HepG2 (cell line): ENCODE measurements around the gene NEK5. TPM values are rescaled to one million over a fixed set of nuclear protein-coding genes. Genes with fewer than 3 reads are reported as not detected.

ENCODE experiments used
- ATAC-seq: fragments of 200-7000 bp; cut with Tn5 transposase; 3 replicates; pipeline ENCODE4 v1.9.1; 2020; ENCODE audit warnings: mild to moderate bottlenecking, moderate library complexity
- BruUV-seq: library from RNA; stranded (reverse); fragments of 400-500 nt; replicated peaks from 2 replicates; lab custom pipeline; 2021; lab: Mats Ljungman, UMichigan
- CTCF ChIA-PET: fragments of 300-600 bp; formaldehyde crosslinking; extraction: SDS; loops from one replicate; lab custom pipeline; 2021; ENCODE audit warnings: low total read pairs, inconsistent platforms, low intra/inter-chr PET ratio; lab: Yijun Ruan, JAX
- POLR2A ChIA-PET: fragments of 350-600 bp; sonication (Branson Sonifier 250); formaldehyde crosslinking; loops from one replicate; lab custom pipeline; 2020; ENCODE audit warnings: antibody characterized with exemption, inconsistent platforms; lab: Yijun Ruan, JAX
- DNase-seq: peaks from one replicate; pipeline ENCODE4 v3.0.0-alpha.2; 2015; ENCODE audit warnings: low spot score
- FAIRE-seq: peaks from 3 replicates; lab custom pipeline; 2011; peaks lifted over from hg19 to GRCh38; lab: Jason Lieb, UNC
- H2AFZ ChIP-seq: one replicate; pipeline ENCODE4 v1.6.1; 2011; ENCODE audit warnings: low read length, inconsistent platforms
- H3K27ac ChIP-seq: fragments of 300-600 bp; 3 replicates; pipeline ENCODE4 v1.8.0; 2011; ENCODE audit warnings: mixed run types, mild to moderate bottlenecking, mixed read lengths, low read length, inconsistent platforms; ENCODE audit not compliant: insufficient read depth; ENCODE audit errors: extremely low read length
- H3K27me3 ChIP-seq, 2 experiments: fragments of 200-600 bp in 1 of 2; 2 replicates in 1 of 2; 3 replicates in 1 of 2; pipeline versions ENCODE4 v1.6.0 to v1.8.0; 2011; ENCODE audit warnings: low read length in 2 of 2, mild to moderate bottlenecking in 2 of 2, moderate library complexity in 2 of 2, inconsistent platforms in 1 of 2; ENCODE audit not compliant: insufficient read depth in 2 of 2, control insufficient read depth in 1 of 2
- H3K36me3 ChIP-seq, 2 experiments: fragments of 200-600 bp in 1 of 2; replicated peaks in 1 of 2; 2 replicates in 1 of 2; 3 replicates in 1 of 2; pipeline versions ENCODE4 v1.5.1 to v1.8.0; 2011; ENCODE audit warnings: low read length in 2 of 2, inconsistent platforms in 1 of 2; ENCODE audit not compliant: insufficient read depth in 2 of 2, control insufficient read depth in 1 of 2
- H3K4me1 ChIP-seq: 2 replicates; pipeline ENCODE4 v1.5.1; 2012; ENCODE audit warnings: low read length, inconsistent platforms; ENCODE audit not compliant: insufficient read depth
- H3K4me2 ChIP-seq: 2 replicates; pipeline ENCODE4 v1.6.0; 2011; ENCODE audit warnings: low read depth, low read length, inconsistent platforms
- H3K4me3 ChIP-seq, 3 experiments: fragments of 200-600 bp in 1 of 3; sonication (generic), shearing (Covaris generic) in 1 of 3; replicated peaks in 1 of 3; 2 replicates each; pipeline ENCODE4 v1.5.1; 2011 to 2016; ENCODE audit warnings: low read length in 3 of 3, inconsistent platforms in 2 of 3, low read depth in 2 of 3, mild to moderate bottlenecking in 2 of 3, control low read depth in 1 of 3, mixed read lengths in 1 of 3; ENCODE audit not compliant: insufficient read depth in 1 of 3
- H3K79me2 ChIP-seq: one replicate; pipeline ENCODE4 v1.6.1; 2011; ENCODE audit warnings: low read length, inconsistent platforms; ENCODE audit not compliant: insufficient read depth
- H3K9ac ChIP-seq: 2 replicates; pipeline ENCODE4 v1.6.0; 2011; ENCODE audit warnings: mild to moderate bottlenecking, low read depth, low read length, inconsistent platforms; ENCODE audit not compliant: insufficient read depth
- H3K9me3 ChIP-seq: 2 replicates; pipeline ENCODE4 v1.5.1; 2012; ENCODE audit warnings: mild to moderate bottlenecking, low read length
- H4K20me1 ChIP-seq: 2 replicates; pipeline ENCODE4 v1.6.0; 2011; ENCODE audit warnings: inconsistent platforms, mild to moderate bottlenecking, low read length, moderate library complexity; ENCODE audit not compliant: insufficient read depth
- ATF5 ChIP-seq: sonication (generic); formaldehyde crosslinking; IDR thresholded peaks from 2 replicates; pipeline ENCODE4 v1.4.0; 2020; ENCODE audit warnings: mild to moderate bottlenecking, low read depth, missing genetic modification reagents
- BORCS8-MEF2B ChIP-seq: sonication (generic); formaldehyde crosslinking; IDR thresholded peaks from 2 replicates; pipeline ENCODE4 v1.8.0; 2022; ENCODE audit warnings: mild to moderate bottlenecking, missing genetic modification reagents
- GLI4 ChIP-seq: sonication (generic); formaldehyde crosslinking; IDR thresholded peaks from 2 replicates; pipeline ENCODE4 v1.5.1; 2020; ENCODE audit warnings: missing genetic modification reagents, mild to moderate bottlenecking, moderate library complexity, borderline replicate concordance
- HDAC1 ChIP-seq: sonication (generic); formaldehyde crosslinking; IDR thresholded peaks from 2 replicates; pipeline ENCODE4 v1.5.1; 2020; ENCODE audit warnings: mild to moderate bottlenecking, missing genetic modification reagents
- HMG20B ChIP-seq: conservative IDR thresholded peaks from 2 replicates; pipeline ENCODE4 v1.6.1; 2016; ENCODE audit warnings: missing genetic modification reagents, missing compliant biosample characterization
- JARID2 ChIP-seq: sonication (generic); formaldehyde crosslinking; IDR thresholded peaks from 2 replicates; pipeline ENCODE4 v1.8.1; 2023; ENCODE audit warnings: missing genetic modification reagents, inconsistent platforms; ENCODE audit not compliant: insufficient replicate concordance
- KLF13 ChIP-seq: sonication (generic); formaldehyde crosslinking; IDR thresholded peaks from 2 replicates; pipeline ENCODE4 v1.4.0; 2020; ENCODE audit warnings: mild to moderate bottlenecking, missing genetic modification reagents
- NFRKB ChIP-seq: fragments of 450-650 bp; IDR thresholded peaks from 2 replicates; pipeline ENCODE4 v1.6.1; 2017
- UBTF ChIP-seq: sonication (generic); formaldehyde crosslinking; IDR thresholded peaks from 2 replicates; pipeline ENCODE4 v1.4.0; 2020; ENCODE audit warnings: mild to moderate bottlenecking, missing genetic modification reagents
- ZNF143 ChIP-seq: sonication (generic); formaldehyde crosslinking; IDR thresholded peaks from 2 replicates; pipeline ENCODE4 v1.4.0; 2020; ENCODE audit warnings: missing genetic modification reagents
- ZNF282 ChIP-seq: fragments of 450-650 bp; IDR thresholded peaks from 2 replicates; pipeline ENCODE4 v1.6.1; 2018; ENCODE audit not compliant: partially characterized antibody
- ZNF850 ChIP-seq: sonication (generic); formaldehyde crosslinking; conservative IDR thresholded peaks from 2 replicates; pipeline ENCODE4 v1.9.0; 2021; ENCODE audit warnings: mild to moderate bottlenecking, missing genetic modification reagents
- WGBS: methylation state at CpG from one replicate; pipeline ENCODE4 v1.1.6; 2017; ENCODE audit warnings: low lambda C conversion rate; 5-methylcytosine and 5-hydroxymethylcytosine counted together
- in situ Hi-C: cut with HindIII; loops from 2 replicates; pipeline ENCODE4 v1.10.0; 2017; ENCODE audit warnings: low pct_unique_long_range_greater_than_20kb; ENCODE audit not compliant: extremely low pct_ligation_motif_present
- intact Hi-C: fragments of 100-400 bp; cut with micrococcal nuclease; formaldehyde crosslinking; loops from one replicate; pipeline ENCODE4 v1.10.0; 2022; ENCODE audit not compliant: unreplicated experiment
- polyA plus RNA-seq, 8 experiments: library from polyadenylated mRNA; depleted of rRNA in 3 of 8; stranded (reverse) in 7 of 8; unstranded in 1 of 8; fragments of >200 nt; fragmentation: Illumina TruSeq in 4 of 8; extraction: Trizol in 4 of 8; gene quantifications; 2 replicates each; pipeline versions ENCODE4 v1.2.1 to v1.2.3, GENCODE V29; 2011 to 2016; ENCODE audit warnings: low read depth in 4 of 8, missing spikeins in 1 of 8, mixed read lengths in 1 of 8; ENCODE audit not compliant: insufficient read depth in 1 of 8
- total RNA-seq, 5 experiments: library from RNA; depleted of rRNA; stranded (reverse); fragments of >200 nt; fragmentation: Illumina TruSeq; extraction: Trizol; gene quantifications; 2 replicates each; pipeline ENCODE4 v1.2.3, GENCODE V29; 2016; ENCODE audit warnings: low read depth in 1 of 5
- TF ChIP-seq, protein P1 (sequence below), 2 experiments: sonication (generic) in 1 of 2; formaldehyde crosslinking in 1 of 2; IDR thresholded peaks; 2 replicates each; pipeline versions ENCODE4 v1.4.0 to v1.6.1; 2018 to 2020; ENCODE audit warnings: missing genetic modification reagents in 2 of 2, borderline replicate concordance in 1 of 2, low read depth in 1 of 2, mild to moderate bottlenecking in 1 of 2, missing biosample characterization in 1 of 2

Gene NEK5
- total and polyA plus RNA-seq, 2 of the 13 experiments (the other 11 are each of a cell fraction or from before 2014, with no cell fraction given): 0.12 to 0.22 TPM

DNA sequence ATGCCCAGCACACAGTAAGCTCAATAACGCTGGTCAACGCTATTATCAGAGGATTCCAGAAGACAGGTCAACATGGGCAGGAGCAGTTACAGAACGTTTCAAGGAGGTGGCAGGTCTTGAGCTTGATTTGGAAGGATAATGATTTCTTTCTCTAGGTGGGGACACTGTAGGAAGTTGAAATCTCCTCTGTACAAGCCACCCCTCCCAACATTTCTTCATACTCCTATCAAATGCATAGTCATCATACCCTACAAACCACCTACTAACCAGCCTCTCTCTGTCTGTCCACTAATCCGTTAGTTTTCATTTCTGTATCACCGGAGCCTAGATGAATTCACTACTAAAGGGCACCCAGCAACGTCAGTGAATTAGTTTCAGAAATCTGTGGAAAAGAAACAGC, 118.9 kb downstream of the NEK5 start:
- H3K9me3 ChIP-seq: no peaks in the 10 kb centered on the region
- peak overlapping the region; percentile 99 for H3K9ac ChIP-seq
- ChIA-PET POLR2A (interaction anchor here (1.0 kb wide), 1 partner anchor 112 kb away, joined by 3 read pairs; no protein-coding TSS in a partner anchor), CTCF (no interaction called here)
- peak overlapping the region; percentile 97 for H3K27ac ChIP-seq
- ATAC-seq (no peak), FAIRE-seq (no peak), DNase-seq (no peak)
- H2AFZ ChIP-seq: no peak overlapping the region
- peak overlapping the region; percentile 82 for H3K4me2 ChIP-seq
- peaks cover 0 to 5% of the 10 kb centered on the region in 2 experiments; a peak in 2 of 5 replicates for H3K36me3 ChIP-seq
- peaks cover 28% of the 10 kb centered on the region for H4K20me1 ChIP-seq
- peaks cover 69% of the 10 kb centered on the region for H3K4me1 ChIP-seq
- no TSS peak for BruUV-seq
- no peaks in the 10 kb centered on the region; a peak in 1 of 5 replicates for H3K27me3 ChIP-seq
- H3K4me3 ChIP-seq: peak overlapping the region; percentile 93 to 98 (median 98)
- peaks cover 95% of the 10 kb centered on the region for H3K79me2 ChIP-seq
- in situ Hi-C loops (loop anchor here (5.0 to 25.0 kb wide), 2 partner anchors 117 to 452 kb away; partner anchors contain the start of genes CKAP2, NEK5 and VPS36), intact Hi-C loops (loop anchor here (5.0 kb wide), 1 partner anchor 182 kb away; no protein-coding TSS in a partner anchor)
- WGBS: 3% methylated on average over 6 of the region's 6 CpGs
- TF ChIP-seq ZNF850 (CRISPR knock-in tag) (no peak), JARID2 (no peak), UBTF (CRISPR knock-in tag) (no peak), KLF13 (CRISPR knock-in tag) (no peak), BORCS8-MEF2B (CRISPR knock-in tag) (no peak), GLI4 (CRISPR knock-in tag) (no peak), ZNF143 (CRISPR knock-in tag) (no peak), ATF5 (CRISPR knock-in tag) (no peak), HDAC1 (CRISPR knock-in tag) (no peak), NFRKB (no peak), HMG20B (CRISPR knock-in tag) (no peak), ZNF282 (no peak)
- TF ChIP-seq, protein P1, sequence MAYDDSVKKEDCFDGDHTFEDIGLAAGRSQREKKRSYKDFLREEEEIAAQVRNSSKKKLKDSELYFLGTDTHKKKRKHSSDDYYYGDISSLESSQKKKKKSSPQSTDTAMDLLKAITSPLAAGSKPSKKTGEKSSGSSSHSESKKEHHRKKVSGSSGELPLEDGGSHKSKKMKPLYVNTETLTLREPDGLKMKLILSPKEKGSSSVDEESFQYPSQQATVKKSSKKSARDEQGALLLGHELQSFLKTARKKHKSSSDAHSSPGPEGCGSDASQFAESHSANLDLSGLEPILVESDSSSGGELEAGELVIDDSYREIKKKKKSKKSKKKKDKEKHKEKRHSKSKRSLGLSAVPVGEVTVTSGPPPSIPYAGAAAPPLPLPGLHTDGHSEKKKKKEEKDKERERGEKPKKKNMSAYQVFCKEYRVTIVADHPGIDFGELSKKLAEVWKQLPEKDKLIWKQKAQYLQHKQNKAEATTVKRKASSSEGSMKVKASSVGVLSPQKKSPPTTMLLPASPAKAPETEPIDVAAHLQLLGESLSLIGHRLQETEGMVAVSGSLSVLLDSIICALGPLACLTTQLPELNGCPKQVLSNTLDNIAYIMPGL (CRISPR knock-in tag; IDR thresholded peaks at IDR 0.05; ENCODE audit: borderline replicate concordance in 1 of 2, low read depth in 1 of 2): no peak
